ENCODE measurements around the gene TLL2.

The TLL2 gene

GRCh38 chr10:96327462-96327861 is 186.3 kb downstream of the TLL2 start:
- no peak for TF ChIP-seq CTCF (IDR thresholded peaks at IDR 0.05; ENCODE audit: insufficient read depth, low read length, poor library complexity, severe bottlenecking)
- Histone ChIP-seq H3K4me3 (replicated peaks; ENCODE audit: low read depth, low read length) (no peak overlapping the region), H3K36me3 (ENCODE audit: control insufficient read depth, insufficient read depth, low read length) (no peaks in the 10 kb centered on the region), H3K27me3 (replicated peaks; ENCODE audit: control insufficient read depth, insufficient read depth, low read length) (no peaks in the 10 kb centered on the region)
- DNase-seq (ENCODE audit: extremely low read depth, insufficient read length), result no peak

GRCh38 chr10:96325719-96326373 is 187.9 kb downstream of the TLL2 start:
- TF ChIP-seq CTCF (IDR thresholded peaks at IDR 0.05; ENCODE audit: insufficient read depth, low read length, poor library complexity, severe bottlenecking), result no peak
- Histone ChIP-seq H3K27me3 (replicated peaks; ENCODE audit: control insufficient read depth, insufficient read depth, low read length) (no peaks in the 10 kb centered on the region), H3K36me3 (ENCODE audit: control insufficient read depth, insufficient read depth, low read length) (no peaks in the 10 kb centered on the region), H3K4me3 (replicated peaks; ENCODE audit: low read depth, low read length) (no peak overlapping the region)
- peak; percentile 43 for DNase-seq (ENCODE audit: extremely low read depth, insufficient read length)

- no peaks in the 10 kb centered on the region for H3K27me3 ChIP-seq (replicated peaks; ENCODE audit: control insufficient read depth, insufficient read depth, low read length)
- DNase-seq (ENCODE audit: extremely low read depth, insufficient read length), result no peak
- H3K36me3 ChIP-seq (ENCODE audit: control insufficient read depth, insufficient read depth, low read length), result no peaks in the 10 kb centered on the region
- TF ChIP-seq CTCF (IDR thresholded peaks at IDR 0.05; ENCODE audit: insufficient read depth, low read length, poor library complexity, severe bottlenecking), result no peak
- H3K4me3 ChIP-seq (replicated peaks; ENCODE audit: low read depth, low read length), result no peak overlapping the region
Observed at GRCh38 chr10:96324447-96324846, 189.3 kb downstream of the TLL2 start.

GRCh38 chr10:96322275-96322674 is 191.5 kb downstream of the TLL2 start:
- H3K36me3 ChIP-seq (ENCODE audit: control insufficient read depth, insufficient read depth, low read length), result no peaks in the 10 kb centered on the region
- H3K4me3 ChIP-seq (replicated peaks; ENCODE audit: low read depth, low read length), result no peak overlapping the region
- no peak for DNase-seq (ENCODE audit: extremely low read depth, insufficient read length)
- no peaks in the 10 kb centered on the region for H3K27me3 ChIP-seq (replicated peaks; ENCODE audit: control insufficient read depth, insufficient read depth, low read length)
- no peak for TF ChIP-seq CTCF (IDR thresholded peaks at IDR 0.05; ENCODE audit: insufficient read depth, low read length, poor library complexity, severe bottlenecking)

- peak; percentile 41 for TF ChIP-seq CTCF (IDR thresholded peaks at IDR 0.05; ENCODE audit: insufficient read depth, low read length, poor library complexity, severe bottlenecking)
- no peak for DNase-seq (ENCODE audit: extremely low read depth, insufficient read length)
- H3K27me3 ChIP-seq (replicated peaks; ENCODE audit: control insufficient read depth, insufficient read depth, low read length), result no peaks in the 10 kb centered on the region
- no peaks in the 10 kb centered on the region for H3K36me3 ChIP-seq (ENCODE audit: control insufficient read depth, insufficient read depth, low read length)
- no peak overlapping the region for H3K4me3 ChIP-seq (replicated peaks; ENCODE audit: low read depth, low read length)
Observed at GRCh38 chr10:96321822-96322221, 191.9 kb downstream of the TLL2 start.

All from GM06990 (cell line).